Measurements from ENCODE around the gene EIF4E1B. TPM values are rescaled to one million over a fixed set of nuclear protein-coding genes. Genes with fewer than 3 reads are reported as not detected.

EIF4E1B gene
- total and polyA plus RNA-seq, 2 donors (not counting 1 experiment from before 2014, with no cell fraction given), result not detected

- no peaks in the 10 kb centered on the region for H3K9me3 ChIP-seq (ENCODE audit: control extremely low read depth in 1 of 3, control insufficient read depth in 2 of 3, insufficient read depth in 1 of 3, low read length in 2 of 3)
- WGBS (ENCODE audit: insufficient coverage), result 80% methylated on average over 10 of the region's 15 CpGs
- ATAC-seq (ENCODE audit: low read depth) (no peak), DNase-seq (no peak)
- no peak overlapping the region for H3K4me3 ChIP-seq (ENCODE audit: control extremely low read depth in 1 of 5, extremely low read depth in 1 of 5, insufficient read depth in 1 of 5, low read depth in 2 of 5, low read length in 4 of 5)
- Mint-ChIP-seq H3K4me1 (peaks cover 63% of the 10 kb centered on the region), H3K4me3 (peak overlapping the region; percentile 92), H3K27ac (peak overlapping the region; percentile 59), H3K9me3 (ENCODE audit: insufficient read depth) (no peaks in the 10 kb centered on the region), H3K27me3 (no peaks in the 10 kb centered on the region)
- H3K36me3 ChIP-seq (replicated peaks in 1 of 2; ENCODE audit: control extremely low read depth in 1 of 2, control insufficient read depth in 1 of 2, extremely low read depth in 1 of 2, insufficient read depth in 2 of 2, low read length in 1 of 2), result peaks cover 0 to 5% of the 10 kb centered on the region in 2 experiments
- no peaks in the 10 kb centered on the region for H3K27me3 ChIP-seq (replicated peaks in 1 of 4; ENCODE audit: control extremely low read depth in 1 of 4, control insufficient read depth in 3 of 4, insufficient read depth in 4 of 4, low read length in 3 of 4)
- no peaks in the 10 kb centered on the region for H4K20me1 ChIP-seq (ENCODE audit: control insufficient read depth, insufficient read depth, low read length, poor library complexity, severe bottlenecking)
- ChIA-PET CTCF (interaction anchor here (6.8 kb wide), 1 partner anchor 11 kb away, joined by 76 read pairs; no protein-coding TSS in a partner anchor), POLR2A (interaction anchor here (0.6 to 1.0 kb wide), 2 partner anchors 69 to 200 kb away, joined by 3 to 5 read pairs; partner anchors contain the start of gene FAF2)
- H2AFZ ChIP-seq (ENCODE audit: insufficient read depth, low read depth, low read length, poor library complexity, severe bottlenecking), result no peak overlapping the region
- H3K27ac ChIP-seq (ENCODE audit: low read length in 2 of 2), result no peak overlapping the region
- peak overlapping the region; percentile 92 for H3K4me2 ChIP-seq (replicated peaks; ENCODE audit: low read depth, low read length, poor library complexity, severe bottlenecking)
- no peak for TF ChIP-seq CTCF (IDR thresholded peaks at IDR 0.05)
- TF ChIP-seq EZH2 (IDR thresholded peaks at IDR 0.05; ENCODE audit: borderline replicate concordance, insufficient read depth, low read depth, low read length, poor library complexity, severe bottlenecking), result no peak
- peaks cover 35 to 66% of the 10 kb centered on the region in 2 donors for H3K4me1 ChIP-seq (ENCODE audit: control insufficient read depth in 2 of 2, insufficient read depth in 2 of 2, low read length in 2 of 2)
- H3K79me2 ChIP-seq (ENCODE audit: control insufficient read depth, insufficient read depth, low read length), result peaks cover 14% of the 10 kb centered on the region
- H3K9ac ChIP-seq (ENCODE audit: low read length), result no peak overlapping the region
- intact Hi-C loops (cut with micrococcal nuclease), result no loop called here
Observed at GRCh38 chr5:176648474-176649194, 18.2 kb downstream of the EIF4E1B start.

- no peak overlapping the region for H3K27ac ChIP-seq (ENCODE audit: low read length in 2 of 2)
- 92% methylated on average over 8 of the region's 8 CpGs for WGBS (ENCODE audit: insufficient coverage)
- no peaks in the 10 kb centered on the region for H3K9me3 ChIP-seq (ENCODE audit: control extremely low read depth in 1 of 3, control insufficient read depth in 2 of 3, insufficient read depth in 1 of 3, low read length in 2 of 3)
- no peak for DNase-seq
- ATAC-seq (ENCODE audit: low read depth), result no peak
- H3K4me1 ChIP-seq (ENCODE audit: control insufficient read depth in 2 of 2, insufficient read depth in 2 of 2, low read length in 2 of 2), result peaks cover 38 to 72% of the 10 kb centered on the region in 2 donors
- no peak overlapping the region for H3K9ac ChIP-seq (ENCODE audit: low read length)
- H2AFZ ChIP-seq (ENCODE audit: insufficient read depth, low read depth, low read length, poor library complexity, severe bottlenecking), result no peak overlapping the region
- no peak overlapping the region for H3K4me2 ChIP-seq (replicated peaks; ENCODE audit: low read depth, low read length, poor library complexity, severe bottlenecking)
- Mint-ChIP-seq H3K4me3 (no peak overlapping the region), H3K4me1 (peaks cover 68% of the 10 kb centered on the region), H3K27ac (peak overlapping the region; percentile 29), H3K9me3 (ENCODE audit: insufficient read depth) (no peaks in the 10 kb centered on the region), H3K27me3 (no peaks in the 10 kb centered on the region)
- no peaks in the 10 kb centered on the region for H3K27me3 ChIP-seq (replicated peaks in 1 of 4; ENCODE audit: control extremely low read depth in 1 of 4, control insufficient read depth in 3 of 4, insufficient read depth in 4 of 4, low read length in 3 of 4)
- no peak for TF ChIP-seq EZH2 (IDR thresholded peaks at IDR 0.05; ENCODE audit: borderline replicate concordance, insufficient read depth, low read depth, low read length, poor library complexity, severe bottlenecking)
- TF ChIP-seq CTCF (IDR thresholded peaks at IDR 0.05), result no peak
- peaks cover 0 to 10% of the 10 kb centered on the region in 2 experiments for H3K36me3 ChIP-seq (replicated peaks in 1 of 2; ENCODE audit: control extremely low read depth in 1 of 2, control insufficient read depth in 1 of 2, extremely low read depth in 1 of 2, insufficient read depth in 2 of 2, low read length in 1 of 2)
- CTCF ChIA-PET, result interaction anchor here (0.5 to 6.8 kb wide), 2 partner anchors 9 to 291 kb away, joined by 3 to 76 read pairs; no protein-coding TSS in a partner anchor
- POLR2A ChIA-PET, result no interaction called here
- H3K79me2 ChIP-seq (ENCODE audit: control insufficient read depth, insufficient read depth, low read length), result peaks cover 14% of the 10 kb centered on the region
- H3K4me3 ChIP-seq (ENCODE audit: control extremely low read depth in 1 of 5, extremely low read depth in 1 of 5, insufficient read depth in 1 of 5, low read depth in 2 of 5, low read length in 4 of 5), result no peak overlapping the region
- no peaks in the 10 kb centered on the region for H4K20me1 ChIP-seq (ENCODE audit: control insufficient read depth, insufficient read depth, low read length, poor library complexity, severe bottlenecking)
- intact Hi-C loops (cut with micrococcal nuclease), result no loop called here
Observed at GRCh38 chr5:176650354-176650884, 19.9 kb downstream of the EIF4E1B start.
